Lung (tissue), 12 donors: ENCODE measurements around the gene ASIP. TPM values are rescaled to one million over a fixed set of nuclear protein-coding genes. Genes with fewer than 3 reads are reported as not detected.
A peak's percentile ranks its signal among the peaks of the same experiment; 100 is the strongest.

Experiments used
- ATAC-seq: fragments of 200-7000 bp; cut with Tn5 transposase; one replicate; pipeline ENCODE4 v1.9.1; 2020; ENCODE audit warnings: moderate number of reproducible peaks; ENCODE audit not compliant: insufficient read depth, low FRiP score
- DNase-seq, 3 donors: peaks; one replicate each; pipeline ENCODE4 v3.0.0-alpha.2; 2013 to 2017
- H3K27ac ChIP-seq, 2 donors: one replicate each; pipeline ENCODE4 v1.5.1; 2013; ENCODE audit warnings: mild to moderate bottlenecking in 2 of 2, moderate library complexity in 2 of 2, control low read depth in 1 of 2, inconsistent platforms in 1 of 2, low read depth in 1 of 2, low read length in 1 of 2
- H3K27me3 ChIP-seq, 3 donors: one replicate each; pipeline ENCODE4 v1.5.1; 2013; ENCODE audit warnings: low read length in 2 of 3; ENCODE audit not compliant: control insufficient read depth in 3 of 3, insufficient read depth in 3 of 3
- H3K36me3 ChIP-seq, 4 donors: one replicate each; pipeline ENCODE4 v1.5.1; 2013; ENCODE audit warnings: low read length in 4 of 4, mild to moderate bottlenecking in 1 of 4, moderate library complexity in 1 of 4; ENCODE audit not compliant: control insufficient read depth in 4 of 4, insufficient read depth in 4 of 4
- H3K4me1 ChIP-seq, 5 donors: one replicate each; pipeline ENCODE4 v1.5.1; 2013; ENCODE audit warnings: low read length in 5 of 5, mild to moderate bottlenecking in 2 of 5, moderate library complexity in 1 of 5; ENCODE audit not compliant: control insufficient read depth in 5 of 5, insufficient read depth in 5 of 5
- H3K4me3 ChIP-seq: one replicate; pipeline ENCODE4 v1.5.1; 2013; ENCODE audit warnings: mild to moderate bottlenecking, control low read depth, moderate library complexity
- H3K9ac ChIP-seq, 2 donors: one replicate each; pipeline ENCODE4 v1.5.1; 2013; ENCODE audit warnings: low read length in 2 of 2, control low read depth in 1 of 2; ENCODE audit not compliant: insufficient read depth in 1 of 2
- H3K9me3 ChIP-seq, 4 donors: one replicate each; pipeline ENCODE4 v1.5.1; 2013; ENCODE audit warnings: low read length in 3 of 4, mild to moderate bottlenecking in 1 of 4, moderate library complexity in 1 of 4; ENCODE audit not compliant: control insufficient read depth in 4 of 4, insufficient read depth in 3 of 4
- WGBS, 2 donors: extraction: QIAGEN DNeasy Blood & Tissue Kit; methylation state at CpG; one replicate each; pipeline ENCODE4 v1.1.7; 2013; 5-methylcytosine and 5-hydroxymethylcytosine counted together
- polyA plus RNA-seq, 2 donors: library from polyadenylated mRNA; stranded (reverse); fragments of 200-250 nt; gene quantifications; one replicate each; pipeline ENCODE4 v1.2.1, GENCODE V29; 2013
- total RNA-seq, 2 donors: library from RNA; depleted of rRNA in 1 of 2; stranded (reverse); fragments of >200 nt in 1 of 2; gene quantifications; one replicate each; pipeline ENCODE4 v1.2.1, GENCODE V29; 2014 to 2021
- TF ChIP-seq, protein P1 (sequence below): IDR thresholded peaks from 2 replicates; pipeline ENCODE4 v1.5.1; 2012; ENCODE audit warnings: mild to moderate bottlenecking; ENCODE audit errors: control extremely low read depth, extremely low read depth
- donor health status: control.
- donor health status: control.
- donor health status: Bipolar disorder and iron deficiency.
- donor health status: healthy.
- donor health status: DM: yes; HTN: yes; CAD: no.

The ASIP gene
- total and polyA plus RNA-seq, 4 donors, result 0.15 to 0.87 TPM; not detected in 2

DNA sequence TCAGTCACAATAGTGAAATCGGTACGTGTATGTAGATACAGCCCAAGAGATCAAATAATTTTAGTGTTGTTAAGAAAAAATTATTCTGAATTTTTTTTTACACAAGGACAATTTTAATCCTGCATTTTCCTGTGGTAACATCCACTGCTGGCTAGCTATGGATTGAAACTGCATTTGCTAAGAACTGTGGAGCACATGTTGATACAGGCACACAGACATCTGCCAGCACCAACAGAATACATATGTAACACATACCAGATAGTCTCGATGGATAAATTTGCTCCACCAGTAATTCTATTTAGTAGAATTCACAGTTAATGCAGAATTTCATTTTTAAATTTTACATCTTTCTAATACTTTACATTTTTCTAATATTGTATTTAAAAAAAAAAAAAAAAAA, 2.2 kb downstream of the ASIP start:
- peaks cover 0 to 4% (median 0%) of the 10 kb centered on the region in 3 donors for H3K27me3 ChIP-seq
- no peak overlapping the region for H3K4me3 ChIP-seq
- 91 to 92% methylated on average over 3 of the region's 3 CpGs for WGBS, 2 donors
- no peaks in the 10 kb centered on the region for H3K36me3 ChIP-seq
- H3K27ac ChIP-seq, result no peak overlapping the region
- no peaks in the 10 kb centered on the region for H3K9me3 ChIP-seq
- H3K9ac ChIP-seq, result no peak overlapping the region
- no peaks in the 10 kb centered on the region for H3K4me1 ChIP-seq
- TF ChIP-seq, protein P1, sequence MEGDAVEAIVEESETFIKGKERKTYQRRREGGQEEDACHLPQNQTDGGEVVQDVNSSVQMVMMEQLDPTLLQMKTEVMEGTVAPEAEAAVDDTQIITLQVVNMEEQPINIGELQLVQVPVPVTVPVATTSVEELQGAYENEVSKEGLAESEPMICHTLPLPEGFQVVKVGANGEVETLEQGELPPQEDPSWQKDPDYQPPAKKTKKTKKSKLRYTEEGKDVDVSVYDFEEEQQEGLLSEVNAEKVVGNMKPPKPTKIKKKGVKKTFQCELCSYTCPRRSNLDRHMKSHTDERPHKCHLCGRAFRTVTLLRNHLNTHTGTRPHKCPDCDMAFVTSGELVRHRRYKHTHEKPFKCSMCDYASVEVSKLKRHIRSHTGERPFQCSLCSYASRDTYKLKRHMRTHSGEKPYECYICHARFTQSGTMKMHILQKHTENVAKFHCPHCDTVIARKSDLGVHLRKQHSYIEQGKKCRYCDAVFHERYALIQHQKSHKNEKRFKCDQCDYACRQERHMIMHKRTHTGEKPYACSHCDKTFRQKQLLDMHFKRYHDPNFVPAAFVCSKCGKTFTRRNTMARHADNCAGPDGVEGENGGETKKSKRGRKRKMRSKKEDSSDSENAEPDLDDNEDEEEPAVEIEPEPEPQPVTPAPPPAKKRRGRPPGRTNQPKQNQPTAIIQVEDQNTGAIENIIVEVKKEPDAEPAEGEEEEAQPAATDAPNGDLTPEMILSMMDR, result no peak
- ATAC-seq (no peak), DNase-seq (no peak)

DNA sequence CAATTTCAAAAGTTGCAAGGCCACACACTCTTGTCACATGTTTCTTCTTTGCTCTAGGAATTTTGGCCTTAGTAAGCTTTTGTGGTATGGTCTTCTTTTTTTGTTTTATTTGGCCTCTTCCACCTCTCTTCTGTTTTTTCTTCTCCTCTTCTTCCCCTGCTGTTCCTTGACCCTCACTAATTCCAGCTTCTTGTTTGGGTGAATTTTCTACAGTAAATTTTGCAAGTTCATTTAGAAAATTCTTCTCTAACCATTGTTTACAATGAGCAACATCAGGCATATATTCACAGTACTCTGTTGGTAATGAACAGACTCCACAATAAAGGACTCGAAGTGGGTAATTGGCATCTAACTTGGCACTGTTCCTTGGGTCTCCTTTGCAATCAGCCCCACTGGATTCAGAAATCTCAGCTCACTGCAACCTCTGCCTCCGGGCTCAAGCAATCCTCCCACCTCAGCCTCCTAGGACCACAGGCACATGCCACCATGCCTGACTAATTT, 5.0 kb downstream of the ASIP start:
- Histone ChIP-seq H3K4me1 (no peaks in the 10 kb centered on the region), H3K9ac (no peak overlapping the region), H3K9me3 (no peaks in the 10 kb centered on the region), H3K27me3 (peaks cover 0 to 3% (median 0%) of the 10 kb centered on the region in 3 donors), H3K36me3 (no peaks in the 10 kb centered on the region), H3K4me3 (no peak overlapping the region), H3K27ac (no peak overlapping the region)
- no peak for ATAC-seq
- TF ChIP-seq, protein P1, result no peak
- WGBS, 2 donors, result 92 to 98% methylated on average over 2 of the region's 2 CpGs
- no peak for DNase-seq

DNA sequence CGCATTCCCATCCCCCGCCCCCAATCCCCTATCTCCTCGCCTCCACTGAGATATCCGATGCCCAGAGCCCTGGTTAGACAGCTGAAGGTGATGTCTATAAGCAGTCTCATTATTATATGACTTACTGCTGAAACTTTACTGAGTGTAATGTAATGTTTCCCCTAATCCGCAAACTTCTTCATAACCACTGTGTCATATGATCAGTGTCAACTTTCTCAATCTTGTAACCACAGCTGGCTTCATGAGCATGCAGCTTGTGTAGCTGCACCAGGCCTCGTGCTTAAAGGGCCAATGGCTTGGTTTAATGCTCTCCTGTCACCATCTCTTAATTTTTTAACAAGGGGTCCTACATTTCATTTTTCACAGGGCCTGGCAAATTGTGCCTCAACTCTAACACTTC, 8.1 kb downstream of the ASIP start:
- H3K4me3 ChIP-seq, result no peak overlapping the region
- TF ChIP-seq, protein P1, result no peak
- no peaks in the 10 kb centered on the region for H3K4me1 ChIP-seq
- 44 to 62% methylated on average over 6 of the region's 6 CpGs for WGBS, 2 donors
- DNase-seq (peak in 2 of 3 donors; percentile 11 to 34), ATAC-seq (peak; percentile 53)
- no peaks in the 10 kb centered on the region for H3K27me3 ChIP-seq
- H3K36me3 ChIP-seq, result no peaks in the 10 kb centered on the region
- H3K27ac ChIP-seq, result no peak overlapping the region
- H3K9me3 ChIP-seq, result no peaks in the 10 kb centered on the region
- no peak overlapping the region for H3K9ac ChIP-seq

DNA sequence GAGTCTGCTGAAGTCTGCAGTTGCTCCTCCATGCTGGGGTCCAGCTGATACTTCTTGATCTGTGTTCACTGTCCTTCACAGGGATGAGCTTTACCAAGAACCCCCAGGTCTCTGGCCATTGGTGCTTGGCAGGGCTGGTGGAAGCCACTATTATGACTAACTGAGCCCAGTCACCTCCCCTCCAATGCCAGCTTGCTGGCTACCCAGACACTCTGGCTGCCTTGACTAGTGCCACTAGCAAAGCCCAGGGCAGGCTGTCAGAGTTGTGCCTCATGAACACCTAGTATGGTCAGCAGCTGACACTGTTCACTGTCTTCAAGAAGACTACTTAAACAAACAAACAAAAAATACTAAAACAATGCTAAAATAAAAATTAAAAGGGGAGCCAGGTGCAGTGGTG, 8.8 kb downstream of the ASIP start:
- no peak overlapping the region for H3K27ac ChIP-seq
- no peak overlapping the region for H3K9ac ChIP-seq
- no peaks in the 10 kb centered on the region for H3K4me1 ChIP-seq
- H3K9me3 ChIP-seq, result no peaks in the 10 kb centered on the region
- H3K4me3 ChIP-seq, result no peak overlapping the region
- H3K36me3 ChIP-seq, result no peaks in the 10 kb centered on the region
- TF ChIP-seq, protein P1, result no peak
- H3K27me3 ChIP-seq, result no peaks in the 10 kb centered on the region
- DNase-seq (no peak), ATAC-seq (no peak)
